Ovary (tissue), 3 donors: ENCODE data around the gene FAM53A.

Experiments used
- POLR2A ChIP-seq: fragments of 450-650 bp; IDR thresholded peaks from one replicate; pipeline ENCODE4 v1.6.1; 2017; ENCODE audit warnings: antibody characterized with exemption, mild to moderate bottlenecking, moderate library complexity
- TF ChIP-seq, protein P1 (sequence below), 3 donors: fragments of 450-650 bp in 2 of 3; fragments of 200-600 bp in 1 of 3; IDR thresholded peaks; one replicate each; pipeline versions ENCODE4 v1.5.1 to v1.8.0; 2016 to 2022; ENCODE audit warnings: antibody characterized with exemption in 3 of 3, mild to moderate bottlenecking in 1 of 3
- donor health status: DM: no; HTN: no; CAD: no.

DNA sequence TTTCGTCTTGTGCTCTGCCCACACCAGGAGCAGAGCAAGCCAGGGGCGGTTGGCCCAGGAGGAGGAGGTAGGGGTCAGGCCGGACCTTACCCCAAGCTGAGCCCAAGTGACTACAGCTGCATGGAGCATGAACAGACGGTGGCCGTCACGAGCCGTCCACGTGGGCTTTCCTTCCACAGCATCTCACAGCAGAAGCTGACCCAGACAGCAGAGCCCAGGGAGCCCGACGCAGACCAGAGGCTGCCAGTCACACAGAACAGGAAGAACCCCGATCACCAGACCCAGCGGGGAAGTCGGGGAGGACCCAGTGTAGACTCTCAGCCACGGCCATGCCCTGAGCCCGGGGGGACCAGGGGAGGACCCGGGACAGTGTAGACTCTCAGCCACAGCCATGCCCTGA, 58.0 kb downstream of the FAM53A start:
- TF ChIP-seq, protein P1, sequence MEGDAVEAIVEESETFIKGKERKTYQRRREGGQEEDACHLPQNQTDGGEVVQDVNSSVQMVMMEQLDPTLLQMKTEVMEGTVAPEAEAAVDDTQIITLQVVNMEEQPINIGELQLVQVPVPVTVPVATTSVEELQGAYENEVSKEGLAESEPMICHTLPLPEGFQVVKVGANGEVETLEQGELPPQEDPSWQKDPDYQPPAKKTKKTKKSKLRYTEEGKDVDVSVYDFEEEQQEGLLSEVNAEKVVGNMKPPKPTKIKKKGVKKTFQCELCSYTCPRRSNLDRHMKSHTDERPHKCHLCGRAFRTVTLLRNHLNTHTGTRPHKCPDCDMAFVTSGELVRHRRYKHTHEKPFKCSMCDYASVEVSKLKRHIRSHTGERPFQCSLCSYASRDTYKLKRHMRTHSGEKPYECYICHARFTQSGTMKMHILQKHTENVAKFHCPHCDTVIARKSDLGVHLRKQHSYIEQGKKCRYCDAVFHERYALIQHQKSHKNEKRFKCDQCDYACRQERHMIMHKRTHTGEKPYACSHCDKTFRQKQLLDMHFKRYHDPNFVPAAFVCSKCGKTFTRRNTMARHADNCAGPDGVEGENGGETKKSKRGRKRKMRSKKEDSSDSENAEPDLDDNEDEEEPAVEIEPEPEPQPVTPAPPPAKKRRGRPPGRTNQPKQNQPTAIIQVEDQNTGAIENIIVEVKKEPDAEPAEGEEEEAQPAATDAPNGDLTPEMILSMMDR (IDR thresholded peaks at IDR 0.05): no peak
- no peak for TF ChIP-seq POLR2A
